Transverse colon (tissue), 4 donors: ENCODE data around the gene CCR5AS.

Experiments used
- CTCF ChIP-seq, 5 experiments: fragments of 200-600 bp in 3 of 5; fragments of 450-650 bp in 2 of 5; sonication (generic) in 3 of 5; IDR thresholded peaks; 1 replicate in 2 of 5; 2 replicates in 3 of 5; pipeline ENCODE4 v1.5.1; 2016 to 2017; ENCODE audit warnings: antibody characterized with exemption in 5 of 5, inconsistent platforms in 3 of 5, mild to moderate bottlenecking in 2 of 5, moderate library complexity in 1 of 5
- POLR2A ChIP-seq: fragments of 450-650 bp; IDR thresholded peaks from one replicate; pipeline ENCODE4 v1.6.1; 2016; ENCODE audit warnings: antibody characterized with exemption, mild to moderate bottlenecking, moderate library complexity
- POLR2AphosphoS5 ChIP-seq, 3 donors: sonication (generic); formaldehyde crosslinking; IDR thresholded peaks; one replicate each; pipeline ENCODE4 v1.6.1; 2016; ENCODE audit warnings: antibody characterized with exemption in 3 of 3

- no peak for TF ChIP-seq CTCF (IDR thresholded peaks at IDR 0.05)
- TF ChIP-seq POLR2AphosphoS5 (IDR thresholded peaks at IDR 0.05), result no peak
- TF ChIP-seq POLR2A, result no peak
Observed at GRCh38 chr3:46393554-46394434, 13.1 kb downstream of the CCR5AS start.
